ENCODE results near the gene ICAM4.
"Not testable (repeated sequence)": the region's sequence is repeated elsewhere in the genome, so short reads cannot be mapped to it uniquely, and the experiment has no call there.

The ICAM4 gene

DNA sequence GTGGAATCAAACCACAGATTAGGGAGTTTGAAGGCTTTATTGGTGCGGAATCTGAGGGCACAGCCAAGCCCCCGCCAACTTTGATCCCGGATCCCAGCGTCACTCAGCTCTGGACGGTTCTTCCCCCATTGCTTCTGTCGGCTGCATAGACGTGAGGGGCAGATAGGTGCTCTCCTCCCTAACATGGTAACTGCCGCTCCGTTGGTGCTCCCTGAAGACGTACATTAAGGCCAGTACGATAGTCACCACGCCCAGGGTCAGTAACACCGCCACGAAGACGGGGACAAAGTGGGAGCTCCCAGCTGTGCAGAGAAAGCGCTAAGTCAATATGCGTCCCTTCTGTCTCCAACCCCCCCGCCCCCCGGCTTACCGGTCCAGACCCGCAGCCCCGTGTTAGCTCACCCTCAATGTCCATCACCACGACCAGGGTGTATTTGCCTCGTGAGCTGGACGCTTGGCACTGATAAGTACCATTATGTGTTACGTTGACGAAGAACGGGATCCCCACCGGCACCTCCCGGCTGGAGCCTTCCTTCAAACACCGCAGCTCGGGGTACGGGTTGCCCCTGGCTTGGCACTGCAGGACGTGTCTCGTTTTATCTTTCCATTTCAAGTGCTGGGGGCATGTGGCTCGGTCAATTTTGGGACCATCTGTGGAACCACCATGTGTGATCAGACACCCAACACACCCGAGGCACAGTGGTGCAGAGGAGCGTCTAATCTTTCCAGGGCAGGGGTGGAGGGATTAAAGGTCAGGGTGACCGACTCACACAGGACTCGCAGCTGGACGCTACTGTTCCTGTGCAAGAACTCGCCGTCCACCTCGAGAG is 47.2 kb downstream of the ICAM4 start:
- DNase-seq, result no peak
- intact Hi-C loops (cut with DNase I), result loop anchor here (5.0 to 10.0 kb wide), 2 partner anchors 48 to 69 kb away; partner anchors contain the start of gene TYK2

- intact Hi-C loops (cut with DNase I), result loop anchor here (5.0 to 10.0 kb wide), 2 partner anchors 48 to 70 kb away; partner anchors contain the start of gene TYK2
- peak; percentile 49 to 96 (median 70) for DNase-seq
These were observed 48.0 kb downstream of the ICAM4 start for GRCh38 chr19:10334588-10335351.

DNA sequence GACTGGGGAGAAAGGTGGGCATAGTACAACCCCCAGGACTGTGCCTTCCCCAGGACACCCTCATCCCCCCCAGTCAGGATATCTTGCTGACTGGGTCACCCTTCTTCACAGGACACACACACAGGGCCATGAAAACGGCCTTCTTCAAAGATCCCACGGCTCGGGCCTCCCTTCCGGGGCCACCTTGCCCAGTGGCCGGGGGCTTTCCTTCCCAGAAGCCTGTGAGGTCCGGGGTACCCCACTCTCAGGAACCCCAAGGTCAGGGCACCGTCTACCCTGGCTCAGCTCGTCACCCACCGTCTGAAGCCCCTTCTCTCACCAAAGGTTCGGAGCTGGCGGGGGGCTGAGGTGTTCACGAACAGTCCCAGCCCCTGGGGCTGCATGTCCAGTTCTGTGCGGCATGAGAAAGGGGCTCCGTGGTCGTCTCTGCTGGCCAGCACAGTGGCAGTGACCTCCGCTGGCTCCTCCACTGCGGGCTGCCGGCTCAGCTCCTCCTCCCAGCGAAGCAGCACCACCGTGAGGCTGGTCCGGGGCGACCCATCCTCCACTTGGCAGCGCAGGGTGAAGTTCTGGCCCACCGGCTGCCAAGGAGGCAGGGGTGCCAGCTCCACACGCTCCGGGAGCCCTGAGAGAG is 48.7 kb downstream of the ICAM4 start:
- DNase-seq, result no peak
- intact Hi-C loops (cut with DNase I), result loop anchor here (10.0 kb wide), 1 partner anchor 71 kb away; no protein-coding TSS in a partner anchor

DNA sequence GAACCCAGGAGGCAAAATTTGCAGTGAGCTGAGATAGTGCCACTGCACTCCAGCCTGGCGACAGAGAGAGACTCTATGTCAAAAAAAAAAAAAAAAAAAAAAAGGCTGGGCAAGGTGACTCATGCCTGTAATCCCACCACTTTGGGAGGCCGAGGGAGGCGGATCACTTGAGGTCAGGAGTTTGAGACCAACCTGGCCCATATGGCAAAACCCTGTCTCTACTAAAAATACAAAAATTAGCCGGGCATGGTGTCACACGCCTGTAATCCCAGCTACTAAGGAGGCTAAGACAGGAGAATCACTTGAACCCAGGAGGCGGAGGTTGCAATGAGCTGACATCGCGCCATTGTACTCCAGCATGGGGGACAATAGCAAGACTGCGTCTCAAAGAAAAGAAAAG is 50.0 kb downstream of the ICAM4 start:
- intact Hi-C loops (cut with DNase I), result loop anchor here (10.0 kb wide), 1 partner anchor 72 kb away; no protein-coding TSS in a partner anchor
- DNase-seq, result not testable (repeated sequence)
